WERI-Rb-1 (cell line): ENCODE data around the gene RRP7A.
"Not testable (repeated sequence)": the region's sequence is repeated elsewhere in the genome, so short reads cannot be mapped to it uniquely, and the experiment has no call there.

Experiments used
- DNase-seq: peaks from one replicate; pipeline ENCODE4 v3.0.0-alpha.2; 2020
- H3K27ac ChIP-seq: fragments of 250-450 bp; sonication (Bioruptor Pico); 2 replicates; pipeline ENCODE4 v1.5.1; 2020; ENCODE audit warnings: mild to moderate bottlenecking, moderate library complexity
- H3K27me3 ChIP-seq: fragments of 250-450 bp; sonication (Bioruptor Pico); 2 replicates; pipeline ENCODE4 v1.5.1; 2021; ENCODE audit warnings: mild to moderate bottlenecking, low read depth, moderate library complexity; ENCODE audit not compliant: insufficient read depth, severe bottlenecking
- H3K36me3 ChIP-seq: fragments of 250-450 bp; sonication (Bioruptor Pico); 2 replicates; pipeline ENCODE4 v1.5.1; 2020; ENCODE audit warnings: mild to moderate bottlenecking, moderate library complexity
- H3K4me3 ChIP-seq: 2 replicates; pipeline ENCODE4 v1.5.1; 2011; ENCODE audit warnings: low read depth, mild to moderate bottlenecking, control low read depth, low read length
- H3K9me3 ChIP-seq: fragments of 250-450 bp; sonication (Bioruptor Pico); 2 replicates; pipeline ENCODE4 v1.5.1; 2021; ENCODE audit warnings: mild to moderate bottlenecking, moderate library complexity; ENCODE audit not compliant: severe bottlenecking
- CTCF ChIP-seq: IDR thresholded peaks from 2 replicates; pipeline ENCODE4 v1.5.1; 2011; ENCODE audit warnings: low read depth, mild to moderate bottlenecking, control low read depth, inconsistent platforms, low read length

The RRP7A gene

GRCh38 chr22:42511401-42511891 is 8.2 kb downstream of the RRP7A start:
- no peak overlapping the region for H3K27ac ChIP-seq

GRCh38 chr22:42509548-42509947 is 10.0 kb downstream of the RRP7A start:
- Histone ChIP-seq H3K27ac (no peak overlapping the region), H3K4me3 (no peak overlapping the region), H3K9me3 (no peaks in the 10 kb centered on the region), H3K27me3 (no peaks in the 10 kb centered on the region), H3K36me3 (peaks cover 5% of the 10 kb centered on the region)
- no peak for TF ChIP-seq CTCF
- DNase-seq = no peak

More at GRCh38 chr22:42511401-42511891, 8.2 kb downstream of the RRP7A start:
- TF ChIP-seq CTCF = no peak
- no peak for DNase-seq
- Histone ChIP-seq H3K36me3 (peaks cover 7% of the 10 kb centered on the region), H3K4me3 (no peak overlapping the region), H3K9me3 (no peaks in the 10 kb centered on the region), H3K27me3 (no peaks in the 10 kb centered on the region)

GRCh38 chr22:42508975-42509364 is 10.6 kb downstream of the RRP7A start:
- DNase-seq, H3K27me3 ChIP-seq, H3K36me3 ChIP-seq, H3K4me3 ChIP-seq, H3K27ac ChIP-seq, H3K9me3 ChIP-seq: not testable (repeated sequence)

- not testable (repeated sequence) for H3K36me3 ChIP-seq, H3K9me3 ChIP-seq, H3K4me3 ChIP-seq, H3K27me3 ChIP-seq, H3K27ac ChIP-seq, DNase-seq
Measured at GRCh38 chr22:42508327-42508974, 11.1 kb downstream of the RRP7A start.

GRCh38 chr22:42500836-42501179 is 18.8 kb downstream of the RRP7A start:
- H3K9me3 ChIP-seq = no peaks in the 10 kb centered on the region
- H3K36me3 ChIP-seq = no peaks in the 10 kb centered on the region
- no peaks in the 10 kb centered on the region for H3K27me3 ChIP-seq
- TF ChIP-seq CTCF = no peak
- H3K27ac ChIP-seq = no peak overlapping the region
- H3K4me3 ChIP-seq = no peak overlapping the region
- no peak for DNase-seq

- H3K9me3 ChIP-seq = no peaks in the 10 kb centered on the region
- no peak overlapping the region for H3K4me3 ChIP-seq
- DNase-seq = no peak
- H3K27me3 ChIP-seq = no peaks in the 10 kb centered on the region
- TF ChIP-seq CTCF = no peak
- H3K36me3 ChIP-seq = no peaks in the 10 kb centered on the region
- no peak overlapping the region for H3K27ac ChIP-seq
Measured at GRCh38 chr22:42500161-42500835, 19.3 kb downstream of the RRP7A start.

- H3K9me3 ChIP-seq, DNase-seq, H3K36me3 ChIP-seq, H3K27ac ChIP-seq, H3K4me3 ChIP-seq, H3K27me3 ChIP-seq: not testable (repeated sequence)
Measured at GRCh38 chr22:42499773-42500160, 19.8 kb downstream of the RRP7A start.

GRCh38 chr22:42495533-42496141 is 24.0 kb downstream of the RRP7A start:
- not testable (repeated sequence) for H3K4me3 ChIP-seq, H3K9me3 ChIP-seq, H3K27ac ChIP-seq, H3K27me3 ChIP-seq, H3K36me3 ChIP-seq
- DNase-seq = peak; percentile 28
